ENCODE measurements around the gene ZNF597.
"Not testable (repeated sequence)": the region's sequence is repeated elsewhere in the genome, so short reads cannot be mapped to it uniquely, and the experiment has no call there.

ZNF597 gene

GRCh38 chr16:3474870-3475269 lies 31.6 kb upstream of the ZNF597 start:
- DNase-seq, result not testable (repeated sequence)

GRCh38 chr16:3474136-3474779 lies 31.0 kb upstream of the ZNF597 start:
- DNase-seq, result no peak

- DNase-seq, result not testable (repeated sequence)
These were observed 30.3 kb upstream of the ZNF597 start for GRCh38 chr16:3473596-3473943.

GRCh38 chr16:3472878-3473595 lies 29.7 kb upstream of the ZNF597 start:
- DNase-seq, result no peak

GRCh38 chr16:3471518-3472176 lies 28.3 kb upstream of the ZNF597 start:
- no peak for DNase-seq

- no peak for DNase-seq
These were observed 27.4 kb upstream of the ZNF597 start for GRCh38 chr16:3470723-3471122.

GRCh38 chr16:3469736-3470135 lies 26.4 kb upstream of the ZNF597 start:
- DNase-seq, result no peak

- no peak for DNase-seq
These were observed 25.2 kb upstream of the ZNF597 start for GRCh38 chr16:3468501-3468900.

GRCh38 chr16:3467921-3468320 lies 24.6 kb upstream of the ZNF597 start:
- DNase-seq, result no peak

GRCh38 chr16:3467182-3467581 lies 23.9 kb upstream of the ZNF597 start:
- DNase-seq, result no peak

- DNase-seq, result no peak
These were observed 22.7 kb upstream of the ZNF597 start for GRCh38 chr16:3465911-3466584.

- no peak for DNase-seq
These were observed 22.0 kb upstream of the ZNF597 start for GRCh38 chr16:3465301-3465700.

GRCh38 chr16:3461151-3461550 lies 17.8 kb upstream of the ZNF597 start:
- no peak for DNase-seq

- no peak for DNase-seq
These were observed 17.3 kb upstream of the ZNF597 start for GRCh38 chr16:3460585-3460984.

- no peak for DNase-seq
These were observed 16.8 kb upstream of the ZNF597 start for GRCh38 chr16:3460121-3460520.

GRCh38 chr16:3459401-3460090 lies 16.2 kb upstream of the ZNF597 start:
- DNase-seq, result no peak

GRCh38 chr16:3458852-3459361 lies 15.6 kb upstream of the ZNF597 start:
- no peak for DNase-seq

- DNase-seq, result no peak
These were observed 15.1 kb upstream of the ZNF597 start for GRCh38 chr16:3458278-3458851.

- DNase-seq, result peak; percentile 91
These were observed 14.3 kb upstream of the ZNF597 start for GRCh38 chr16:3457434-3458252.

GRCh38 chr16:3454631-3455147 lies 11.4 kb upstream of the ZNF597 start:
- DNase-seq, result no peak

- DNase-seq, result no peak
These were observed 10.8 kb upstream of the ZNF597 start for GRCh38 chr16:3454093-3454492.

Data from T1000 (cell line).